Urinary bladder (tissue), 4 donors: ENCODE measurements around the gene ABCG1. TPM values are rescaled to one million over a fixed set of nuclear protein-coding genes. Genes with fewer than 3 reads are reported as not detected.
"Not testable (repeated sequence)": the region's sequence is repeated elsewhere in the genome, so short reads cannot be mapped to it uniquely, and the experiment has no call there.

Source experiments
- DNase-seq: peaks from one replicate; pipeline ENCODE4 v3.0.0-alpha.2; 2015; ENCODE audit errors: extremely low spot score
- H3K27ac ChIP-seq: one replicate; pipeline ENCODE4 v1.5.1; 2013; ENCODE audit warnings: low read depth, mild to moderate bottlenecking, moderate library complexity
- H3K36me3 ChIP-seq: one replicate; pipeline ENCODE4 v1.6.1; 2013; ENCODE audit warnings: mild to moderate bottlenecking, moderate library complexity; ENCODE audit not compliant: insufficient read depth
- H3K4me1 ChIP-seq: one replicate; pipeline ENCODE4 v1.6.1; 2013; ENCODE audit warnings: mild to moderate bottlenecking, moderate library complexity; ENCODE audit not compliant: insufficient read depth
- H3K4me3 ChIP-seq: one replicate; pipeline ENCODE4 v1.5.1; 2013; ENCODE audit warnings: low read depth, low read length
- WGBS: extraction: QIAGEN DNeasy Blood & Tissue Kit; methylation state at CpG from one replicate; pipeline ENCODE4 v1.1.7; 2013; 5-methylcytosine and 5-hydroxymethylcytosine counted together
- polyA plus RNA-seq: library from polyadenylated mRNA; stranded (reverse); fragments of 200-250 nt; gene quantifications from one replicate; pipeline ENCODE4 v1.2.3, GENCODE V29; 2013
- total RNA-seq: library from RNA; depleted of rRNA; stranded (reverse); fragments of >200 nt; gene quantifications from one replicate; pipeline ENCODE4 v1.2.3, GENCODE V29; 2014
- donor health status: healthy with polysubstance abuse.
- donor health status: healthy.

ABCG1 gene
- total and polyA plus RNA-seq, 2 donors, result 12.7 to 16.3 TPM

GRCh38 chr21:42291003-42291750, 72.2 kb downstream of the ABCG1 start:
- 87% methylated on average over 35 of the region's 35 CpGs for WGBS
- Histone ChIP-seq H3K4me3 (no peak overlapping the region), H3K36me3 (peaks cover 3% of the 10 kb centered on the region), H3K27ac (no peak overlapping the region), H3K4me1 (no peaks in the 10 kb centered on the region)
- no peak for DNase-seq

DNA sequence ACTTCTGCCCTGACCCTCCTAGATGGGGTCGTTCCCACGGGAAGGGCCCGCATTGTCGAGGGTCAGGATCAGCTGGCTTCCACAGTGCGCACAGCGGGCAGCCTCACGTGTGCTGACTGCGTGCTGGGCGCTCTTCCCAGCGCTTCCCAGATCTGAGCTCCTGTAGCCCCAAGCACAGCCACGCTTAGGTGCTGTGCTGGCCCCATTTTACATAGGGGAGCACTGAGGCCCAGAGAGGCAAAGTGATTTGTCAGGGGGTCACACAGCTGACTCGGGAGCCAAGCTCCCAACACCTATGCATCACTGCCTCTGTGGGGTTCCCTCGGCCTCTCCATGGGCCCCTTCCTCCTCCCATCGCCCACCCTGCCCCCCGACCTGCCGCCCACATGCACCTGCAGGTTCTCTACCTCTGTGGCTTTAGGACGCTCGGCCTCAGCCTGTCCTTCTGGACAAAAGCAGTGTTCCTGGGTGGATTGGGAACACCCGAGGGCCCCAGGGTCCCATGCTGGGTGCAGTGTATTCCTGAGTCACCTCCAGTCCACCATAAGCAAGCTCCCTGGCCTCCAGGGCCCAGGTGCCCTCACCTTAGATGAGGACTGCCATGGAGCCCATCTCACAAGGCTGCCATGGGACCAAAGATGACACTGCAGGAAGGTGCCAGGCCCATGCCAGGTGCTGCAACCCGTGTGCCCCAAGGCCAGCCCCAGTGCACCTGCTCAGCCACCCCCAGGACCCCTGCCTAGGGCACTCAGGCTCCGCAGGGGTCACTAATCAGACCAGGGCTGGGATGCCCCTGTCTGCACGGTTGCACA, 73.0 kb downstream of the ABCG1 start:
- H3K4me1 ChIP-seq, result no peaks in the 10 kb centered on the region
- H3K36me3 ChIP-seq, result peaks cover 3% of the 10 kb centered on the region
- no peak for DNase-seq
- WGBS, result 88% methylated on average over 22 of the region's 22 CpGs
- H3K27ac ChIP-seq, result no peak overlapping the region
- no peak overlapping the region for H3K4me3 ChIP-seq

GRCh38 chr21:42292563-42293142, 73.7 kb downstream of the ABCG1 start:
- not testable (repeated sequence) for DNase-seq, H3K4me1 ChIP-seq, H3K27ac ChIP-seq, H3K36me3 ChIP-seq, H3K4me3 ChIP-seq
- 94% methylated on average over 4 of the region's 4 CpGs for WGBS

DNA sequence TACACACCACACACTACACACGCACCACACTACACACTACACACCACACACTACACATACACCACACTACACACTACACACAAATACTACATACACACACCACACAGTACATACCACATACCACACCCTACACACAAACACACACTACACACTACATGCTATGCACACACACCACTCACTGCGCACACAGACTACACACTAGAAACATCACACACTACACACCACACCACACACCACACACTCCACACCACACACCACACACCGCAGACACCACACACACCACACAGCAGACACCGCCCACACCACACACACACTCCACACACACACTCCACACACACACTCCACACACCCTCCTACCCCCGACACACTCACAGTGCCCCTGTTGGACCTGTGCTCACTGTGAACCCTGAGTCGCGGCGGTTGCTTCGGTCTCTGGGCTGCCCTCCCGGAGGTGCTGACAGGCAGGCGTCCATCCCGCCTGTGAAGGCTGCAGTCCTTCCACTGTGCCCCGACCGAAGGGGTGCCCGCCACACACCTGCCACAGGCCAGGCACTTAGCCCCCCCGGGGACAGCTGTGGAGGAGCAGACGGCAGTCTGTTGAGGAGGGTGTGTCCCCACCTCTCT, 74.8 kb downstream of the ABCG1 start:
- Histone ChIP-seq H3K27ac (no peak overlapping the region), H3K4me3 (no peak overlapping the region), H3K36me3 (peaks cover 3% of the 10 kb centered on the region), H3K4me1 (no peaks in the 10 kb centered on the region)
- DNase-seq, result no peak
- WGBS, result 90% methylated on average over 17 of the region's 17 CpGs

DNA sequence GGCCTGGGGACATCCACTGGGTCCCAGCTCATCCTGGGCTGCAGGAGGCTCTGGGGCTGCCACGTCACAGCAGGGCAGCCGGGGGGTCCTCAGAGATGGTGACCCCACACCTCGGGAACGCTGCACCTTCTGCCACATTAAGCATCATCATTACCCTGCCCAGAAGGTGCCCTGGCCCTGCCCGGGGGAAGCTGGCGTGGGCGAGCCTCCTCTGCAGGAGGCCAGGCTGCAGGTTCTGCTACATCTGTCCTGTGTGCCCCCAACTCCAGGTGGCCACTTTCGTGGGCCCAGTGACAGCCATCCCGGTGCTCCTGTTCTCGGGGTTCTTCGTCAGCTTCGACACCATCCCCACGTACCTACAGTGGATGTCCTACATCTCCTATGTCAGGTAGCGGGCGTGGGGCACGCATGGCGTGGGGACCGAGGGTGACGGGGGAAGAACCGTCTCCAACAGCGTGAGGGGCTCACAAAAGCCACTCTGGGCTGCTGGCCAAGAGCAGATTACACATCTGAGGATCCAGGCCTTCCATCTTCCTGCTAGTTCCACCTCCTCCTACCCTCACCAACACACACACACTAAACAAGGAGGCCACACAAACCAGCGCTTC, 75.4 kb downstream of the ABCG1 start:
- Histone ChIP-seq H3K36me3 (peaks cover 3% of the 10 kb centered on the region), H3K4me1 (no peaks in the 10 kb centered on the region)
- WGBS, result 81% methylated on average over 22 of the region's 22 CpGs

GRCh38 chr21:42295845-42296244, 76.9 kb downstream of the ABCG1 start:
- H3K36me3 ChIP-seq, result peaks cover 3% of the 10 kb centered on the region
- no peaks in the 10 kb centered on the region for H3K4me1 ChIP-seq
- WGBS, result 83% methylated on average over 15 of the region's 15 CpGs
- no peak overlapping the region for H3K4me3 ChIP-seq
- no peak overlapping the region for H3K27ac ChIP-seq
- DNase-seq, result no peak

More for the DNA sequence above, 75.4 kb downstream of the ABCG1 start:
- no peak overlapping the region for H3K4me3 ChIP-seq
- H3K27ac ChIP-seq, result no peak overlapping the region
- DNase-seq, result no peak

GRCh38 chr21:42296501-42296900, 77.6 kb downstream of the ABCG1 start:
- DNase-seq, result no peak
- peaks cover 3% of the 10 kb centered on the region for H3K36me3 ChIP-seq
- H3K4me3 ChIP-seq, result no peak overlapping the region
- no peaks in the 10 kb centered on the region for H3K4me1 ChIP-seq
- no peak overlapping the region for H3K27ac ChIP-seq
- WGBS, result 76% methylated on average over 7 of the region's 7 CpGs

DNA sequence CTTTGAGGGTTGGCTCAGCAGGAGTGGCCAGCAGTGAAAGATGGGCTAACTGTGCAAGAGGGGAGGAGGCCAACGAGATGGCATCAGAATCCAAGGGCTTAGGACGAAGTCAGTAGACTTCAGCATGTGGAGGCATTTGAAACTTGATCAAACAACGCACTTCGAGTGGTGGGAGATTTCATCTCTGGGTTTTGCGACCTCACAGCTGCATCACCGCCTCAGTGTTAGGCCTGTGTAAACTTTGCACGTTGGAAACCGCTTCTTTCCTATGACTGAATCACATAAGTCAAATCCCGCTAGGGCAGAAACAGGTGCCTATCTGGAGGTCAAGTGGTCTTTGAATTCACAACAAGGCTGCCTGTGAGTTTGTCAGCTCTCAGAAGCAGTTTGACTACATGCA, 78.4 kb downstream of the ABCG1 start:
- WGBS, result 72% methylated on average over 9 of the region's 9 CpGs
- H3K36me3 ChIP-seq, result peaks cover 3% of the 10 kb centered on the region
- no peak for DNase-seq
- no peak overlapping the region for H3K27ac ChIP-seq
- no peak overlapping the region for H3K4me3 ChIP-seq
- no peaks in the 10 kb centered on the region for H3K4me1 ChIP-seq

DNA sequence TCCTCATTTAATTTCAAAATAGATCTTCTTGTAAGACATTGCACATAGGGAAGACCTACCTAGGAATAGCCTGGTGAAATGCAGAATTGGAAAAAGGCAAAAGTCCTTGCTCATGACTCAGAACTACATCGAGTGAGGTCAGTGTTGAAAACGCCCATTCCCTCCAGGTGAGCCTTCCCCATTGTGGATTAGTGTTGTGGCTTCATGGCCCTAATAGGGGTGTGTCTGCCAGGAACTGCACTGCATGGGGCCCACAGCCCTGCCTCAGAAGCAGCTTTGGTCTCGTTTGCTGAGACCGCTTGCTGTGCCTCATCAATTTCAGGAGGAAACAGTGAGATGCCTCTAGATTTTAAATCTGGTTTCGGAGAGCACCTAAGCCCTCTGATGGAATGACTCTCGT, 79.3 kb downstream of the ABCG1 start:
- H3K4me1 ChIP-seq, result no peaks in the 10 kb centered on the region
- WGBS, result 62% methylated on average over 6 of the region's 6 CpGs
- H3K4me3 ChIP-seq, result no peak overlapping the region
- no peak for DNase-seq
- no peak overlapping the region for H3K27ac ChIP-seq
- peaks cover 3% of the 10 kb centered on the region for H3K36me3 ChIP-seq

DNA sequence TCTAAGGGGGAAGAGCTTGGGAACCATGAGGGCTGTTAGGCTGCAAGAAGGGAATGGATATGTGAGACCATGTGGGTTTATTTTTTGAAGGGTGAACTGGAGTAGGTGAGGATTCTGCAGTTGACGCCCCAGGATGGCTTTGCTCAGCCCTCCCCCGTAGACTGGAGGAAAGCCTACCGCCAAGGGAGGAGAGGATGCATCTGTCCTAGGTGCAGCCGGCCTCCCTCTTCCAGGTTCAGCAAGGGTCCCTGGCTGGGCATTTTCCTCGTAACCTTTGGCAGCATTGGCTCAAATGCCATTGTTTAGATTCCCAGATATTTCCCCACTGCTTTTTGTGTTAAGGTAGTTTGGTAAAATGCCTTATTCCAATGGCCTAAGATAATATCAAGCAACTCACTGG, 79.7 kb downstream of the ABCG1 start:
- Histone ChIP-seq H3K27ac (no peak overlapping the region), H3K4me1 (no peaks in the 10 kb centered on the region), H3K4me3 (no peak overlapping the region), H3K36me3 (peaks cover 3% of the 10 kb centered on the region)
- WGBS, result 72% methylated on average over 5 of the region's 5 CpGs
- DNase-seq, result no peak

DNA sequence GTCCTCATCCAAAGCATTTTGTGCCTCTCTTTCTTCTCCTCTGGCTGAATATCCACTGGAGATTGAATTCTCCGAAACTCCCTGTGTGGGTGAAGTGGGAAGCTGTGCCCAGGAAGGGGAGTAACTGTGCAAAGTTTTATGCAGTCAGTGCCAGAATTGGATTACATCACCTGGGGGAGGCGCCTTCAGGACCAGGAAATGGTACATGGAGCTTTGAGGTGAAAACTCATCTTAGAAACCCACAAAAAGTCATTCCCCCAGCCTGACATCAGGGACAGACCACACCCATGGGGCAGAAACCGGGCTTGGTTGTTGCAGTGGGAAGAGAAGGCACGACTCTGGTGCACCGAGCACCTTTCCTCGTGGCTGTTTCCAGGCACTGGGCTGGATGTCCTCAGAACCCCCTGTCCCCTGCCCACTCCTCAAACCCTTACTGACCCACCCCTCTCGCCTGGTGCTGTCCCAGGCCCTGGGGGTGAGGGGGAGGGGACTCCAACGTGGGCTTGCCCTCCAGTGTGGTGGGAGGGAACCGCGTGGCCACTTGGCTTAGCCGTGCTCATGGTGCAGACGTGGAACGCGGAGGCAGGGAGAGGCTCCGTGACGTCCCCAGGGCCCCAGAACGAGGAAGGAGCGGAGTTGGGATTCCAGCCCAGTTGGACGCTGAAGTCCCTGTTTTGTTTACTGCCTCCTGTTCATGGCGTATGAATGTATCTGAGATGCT, 80.5 kb downstream of the ABCG1 start:
- 76% methylated on average over 20 of the region's 20 CpGs for WGBS
- no peak for DNase-seq
- H3K36me3 ChIP-seq, result no peaks in the 10 kb centered on the region
- H3K4me1 ChIP-seq, result no peaks in the 10 kb centered on the region
- H3K4me3 ChIP-seq, result no peak overlapping the region
- H3K27ac ChIP-seq, result no peak overlapping the region

DNA sequence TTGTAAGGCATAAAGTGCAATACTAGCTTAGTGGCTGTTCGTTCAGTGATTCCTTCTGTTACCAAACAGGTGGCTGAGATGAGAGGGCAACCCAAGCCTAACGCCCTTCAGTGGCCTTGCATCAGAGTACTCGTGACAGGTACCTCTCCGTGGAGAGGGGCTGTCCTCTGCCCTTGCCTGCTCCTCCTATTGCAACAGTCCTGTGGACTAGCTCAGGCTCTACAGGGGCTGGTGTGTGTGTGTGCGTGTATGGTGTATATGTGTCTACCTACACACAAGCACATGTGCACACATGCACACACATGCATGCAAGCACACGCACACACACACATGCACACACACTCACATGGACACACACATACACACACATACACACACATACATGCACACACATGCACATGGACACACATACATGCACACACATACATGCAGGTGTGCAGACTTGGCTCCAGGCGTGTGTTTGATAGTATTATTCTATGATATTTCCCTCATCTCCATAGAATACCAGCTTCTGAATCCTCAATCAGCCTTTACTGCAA, 81.2 kb downstream of the ABCG1 start:
- no peak overlapping the region for H3K4me3 ChIP-seq
- no peak overlapping the region for H3K27ac ChIP-seq
- 88% methylated on average over 7 of the region's 7 CpGs for WGBS
- DNase-seq, result no peak
- H3K4me1 ChIP-seq, result no peaks in the 10 kb centered on the region
- no peaks in the 10 kb centered on the region for H3K36me3 ChIP-seq
